Measurements from ENCODE around the gene SUMO2.
"Not testable (repeated sequence)": the region's sequence is repeated elsewhere in the genome, so short reads cannot be mapped to it uniquely, and the experiment has no call there.

SUMO2 gene

GRCh38 chr17:75181608-75182318 lies 996 bp downstream of the SUMO2 start:
- peak; percentile 43 for DNase-seq

DNA sequence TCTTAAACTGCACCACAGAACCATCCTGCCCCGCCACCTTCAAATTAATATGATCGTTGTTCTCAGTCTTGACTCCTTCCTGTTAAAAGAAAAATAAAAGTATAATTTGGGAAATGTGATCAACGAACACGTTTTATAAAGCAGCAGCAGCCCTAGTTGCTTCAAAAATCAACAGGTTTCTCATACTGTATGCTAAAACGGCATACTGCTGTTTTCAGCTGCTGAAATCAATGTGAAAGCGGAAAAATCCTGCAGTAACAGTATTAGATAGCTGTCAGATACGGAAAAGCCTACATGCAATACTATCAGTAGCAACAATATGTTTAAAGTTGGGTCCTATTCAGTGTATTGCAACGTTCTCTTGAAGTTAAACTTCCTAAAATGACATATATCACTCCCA lies 1.6 kb downstream of the SUMO2 start:
- DNase-seq = no peak

DNA sequence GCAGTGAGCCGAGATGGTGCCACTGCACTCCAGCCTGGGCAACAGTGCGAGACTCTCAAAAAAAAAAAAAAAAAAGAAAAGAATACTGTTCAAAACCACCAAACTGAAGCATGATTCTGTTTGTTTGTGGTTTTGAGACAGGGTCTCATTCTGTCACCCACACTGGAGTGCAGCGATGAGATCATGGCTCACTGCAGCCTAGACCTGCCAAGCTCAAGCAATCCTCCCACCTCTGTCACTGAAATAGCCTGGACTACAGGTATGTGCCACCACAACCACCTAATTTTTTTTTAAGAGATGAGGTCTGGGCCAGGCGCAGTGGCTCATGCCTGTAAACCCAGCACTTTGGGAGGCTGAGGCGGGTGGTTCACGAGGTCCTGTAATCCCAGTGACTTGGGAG lies 4.3 kb downstream of the SUMO2 start:
- peak; percentile 17 for DNase-seq

GRCh38 chr17:75176625-75177024 lies 6.1 kb downstream of the SUMO2 start:
- DNase-seq = no peak

DNA sequence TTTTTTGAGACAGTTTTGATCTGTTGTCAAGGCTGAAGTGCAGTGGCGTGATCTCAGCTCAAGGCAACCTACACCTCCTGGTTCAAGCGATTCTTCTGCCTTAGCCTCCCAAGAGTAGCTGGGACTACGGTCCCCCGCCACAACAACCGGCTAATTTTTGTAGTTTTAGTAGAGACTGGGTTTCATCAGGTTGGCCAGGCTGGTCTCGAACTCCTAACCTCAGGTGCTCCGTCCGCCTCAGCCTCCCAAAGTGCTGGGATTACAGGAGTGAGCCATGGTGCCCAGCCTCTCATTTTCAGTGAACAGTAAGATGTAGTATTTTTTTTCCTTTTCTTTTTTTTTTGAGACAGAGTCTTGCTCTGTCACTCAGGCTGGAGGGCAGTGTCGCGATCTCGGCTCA lies 7.8 kb downstream of the SUMO2 start:
- DNase-seq = no peak

GRCh38 chr17:75173526-75173925 lies 9.2 kb downstream of the SUMO2 start:
- no peak for DNase-seq

DNA sequence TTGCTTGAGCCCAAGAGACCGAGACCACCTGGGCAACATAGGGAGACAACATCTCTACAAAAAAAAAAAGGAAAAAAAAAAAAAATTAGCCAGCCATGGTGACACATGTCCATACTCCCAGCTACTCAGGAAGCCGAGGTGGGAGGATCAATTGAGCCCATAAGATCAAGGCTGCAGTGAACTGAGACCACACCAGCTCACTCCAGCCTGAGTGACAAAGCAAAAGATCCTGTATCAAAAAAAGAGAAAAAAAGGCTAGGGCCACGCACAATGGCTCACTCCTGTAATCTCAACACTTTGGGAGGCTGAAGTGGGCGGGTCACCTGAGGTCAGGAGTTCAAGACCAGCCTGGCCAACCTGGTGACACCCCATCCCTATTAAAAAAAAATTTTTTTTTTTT lies 13.8 kb downstream of the SUMO2 start:
- DNase-seq = no peak

DNA sequence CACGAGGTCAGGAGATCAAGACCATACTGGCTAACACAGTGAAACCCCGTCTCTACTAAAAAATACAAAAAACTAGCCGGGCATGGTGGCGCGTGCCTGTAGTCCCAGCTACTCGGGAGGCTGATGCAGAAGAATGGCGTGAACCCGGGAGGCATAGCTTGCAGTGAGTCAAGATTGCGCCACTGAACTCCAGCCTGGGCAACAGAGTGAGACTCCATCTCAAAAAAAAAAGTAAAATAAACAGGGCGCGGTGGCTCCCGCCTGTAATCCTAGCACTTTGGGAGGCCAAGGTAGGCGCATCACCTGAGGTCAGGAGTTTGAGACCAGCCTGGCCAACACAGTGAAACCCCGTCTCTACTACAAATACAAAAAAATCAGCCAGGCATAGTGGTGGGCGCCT lies 18.2 kb downstream of the SUMO2 start:
- not testable (repeated sequence) for DNase-seq

DNA sequence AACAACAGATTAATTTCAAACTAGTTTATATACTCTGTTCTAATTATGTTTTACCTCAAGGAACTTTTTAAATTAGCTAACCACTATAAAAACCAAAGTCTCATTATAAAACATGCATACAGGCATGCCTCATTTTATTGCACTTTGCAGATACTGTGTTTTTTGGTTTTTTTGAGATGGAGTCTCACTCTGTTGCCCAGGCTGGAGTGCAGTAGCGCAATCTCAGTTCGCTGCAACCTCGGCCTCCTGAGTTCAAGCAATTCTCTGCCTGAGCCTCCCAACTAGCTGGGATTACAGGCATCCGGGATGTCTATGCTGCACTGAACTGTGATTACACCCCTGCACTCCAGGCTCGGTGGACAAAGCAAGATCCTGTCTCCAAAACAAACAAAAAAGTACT lies 19.7 kb downstream of the SUMO2 start:
- DNase-seq = no peak

DNA sequence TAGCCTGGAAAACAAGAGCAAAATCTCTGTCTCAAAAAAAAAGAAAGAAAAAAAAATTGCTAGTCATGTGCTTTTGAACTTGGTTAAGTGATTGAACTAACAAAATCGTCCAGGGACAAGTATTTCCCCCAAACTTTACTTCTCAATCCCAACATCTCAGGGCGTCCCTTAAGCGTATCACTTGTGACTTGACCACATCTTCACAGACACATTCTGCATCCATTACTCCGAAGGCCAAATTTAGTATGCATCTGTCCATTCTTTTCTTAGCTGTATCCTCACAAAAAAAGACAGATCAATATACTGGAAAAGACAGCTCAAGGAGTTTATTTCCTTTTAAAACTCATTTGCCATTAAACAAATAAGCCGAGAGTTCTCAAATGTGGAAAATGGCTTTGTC lies 22.5 kb downstream of the SUMO2 start:
- no peak for DNase-seq

DNA sequence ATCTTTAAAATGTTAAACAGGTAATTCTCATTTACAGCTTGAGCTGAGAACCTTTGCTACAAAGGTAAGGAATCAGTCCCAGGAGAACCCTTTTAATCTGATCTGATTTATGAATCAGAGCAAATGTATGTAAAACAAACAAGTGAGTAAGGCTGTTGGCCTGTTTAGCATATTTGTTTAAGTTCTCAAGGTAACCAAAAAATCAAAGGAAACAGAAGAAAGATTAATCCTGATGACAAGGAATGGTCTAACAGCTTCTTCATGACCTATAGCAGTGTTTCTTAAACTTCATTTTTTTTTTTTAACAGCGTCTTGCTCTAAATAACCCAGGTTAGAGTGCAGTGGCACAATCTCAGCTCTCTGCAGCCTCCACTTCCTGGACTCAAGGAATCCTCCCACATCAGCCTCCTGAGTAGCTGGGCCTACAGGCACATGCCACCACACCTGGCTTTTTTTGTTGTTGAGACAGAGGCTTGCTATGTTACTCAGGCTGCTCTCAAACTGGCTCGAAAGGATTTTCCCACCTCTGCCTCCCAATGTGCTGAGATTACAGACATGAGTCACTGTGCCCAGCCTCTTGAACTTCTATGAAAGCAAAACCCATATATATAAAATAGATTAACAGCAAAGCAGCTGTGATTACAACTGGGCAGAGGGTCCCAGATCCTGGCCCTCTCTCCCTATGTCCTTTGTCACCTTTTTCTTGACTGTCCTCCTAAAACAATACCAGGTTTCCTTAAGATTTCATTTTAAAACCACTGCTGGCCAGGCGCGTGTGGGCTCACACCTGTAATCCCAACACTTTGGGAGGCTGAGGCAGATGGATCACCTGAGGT lies 23.3 kb downstream of the SUMO2 start:
- no peak for DNase-seq

- DNase-seq = not testable (repeated sequence)
Measured at GRCh38 chr17:75158480-75158879, 24.3 kb downstream of the SUMO2 start.

DNA sequence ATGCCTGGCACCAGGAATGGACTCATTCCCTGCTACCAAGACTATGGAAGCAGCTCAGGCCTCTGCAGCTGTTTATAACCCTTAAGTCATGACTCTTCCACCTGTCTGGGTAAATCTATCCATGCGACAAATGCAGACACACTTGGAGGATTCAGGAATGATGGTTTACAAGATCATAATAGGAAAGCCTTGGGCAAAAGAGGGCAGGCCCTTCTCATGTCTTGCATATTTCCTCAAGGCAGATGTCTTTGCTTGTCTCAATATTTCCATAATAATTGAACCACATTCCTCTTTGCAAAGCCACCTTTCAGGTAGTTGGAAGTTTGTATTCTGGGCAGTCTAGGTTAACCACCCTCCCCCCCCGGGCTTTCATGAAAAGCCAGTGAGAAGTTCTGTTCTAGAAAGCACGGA lies 27.6 kb downstream of the SUMO2 start:
- DNase-seq = no peak

DNA sequence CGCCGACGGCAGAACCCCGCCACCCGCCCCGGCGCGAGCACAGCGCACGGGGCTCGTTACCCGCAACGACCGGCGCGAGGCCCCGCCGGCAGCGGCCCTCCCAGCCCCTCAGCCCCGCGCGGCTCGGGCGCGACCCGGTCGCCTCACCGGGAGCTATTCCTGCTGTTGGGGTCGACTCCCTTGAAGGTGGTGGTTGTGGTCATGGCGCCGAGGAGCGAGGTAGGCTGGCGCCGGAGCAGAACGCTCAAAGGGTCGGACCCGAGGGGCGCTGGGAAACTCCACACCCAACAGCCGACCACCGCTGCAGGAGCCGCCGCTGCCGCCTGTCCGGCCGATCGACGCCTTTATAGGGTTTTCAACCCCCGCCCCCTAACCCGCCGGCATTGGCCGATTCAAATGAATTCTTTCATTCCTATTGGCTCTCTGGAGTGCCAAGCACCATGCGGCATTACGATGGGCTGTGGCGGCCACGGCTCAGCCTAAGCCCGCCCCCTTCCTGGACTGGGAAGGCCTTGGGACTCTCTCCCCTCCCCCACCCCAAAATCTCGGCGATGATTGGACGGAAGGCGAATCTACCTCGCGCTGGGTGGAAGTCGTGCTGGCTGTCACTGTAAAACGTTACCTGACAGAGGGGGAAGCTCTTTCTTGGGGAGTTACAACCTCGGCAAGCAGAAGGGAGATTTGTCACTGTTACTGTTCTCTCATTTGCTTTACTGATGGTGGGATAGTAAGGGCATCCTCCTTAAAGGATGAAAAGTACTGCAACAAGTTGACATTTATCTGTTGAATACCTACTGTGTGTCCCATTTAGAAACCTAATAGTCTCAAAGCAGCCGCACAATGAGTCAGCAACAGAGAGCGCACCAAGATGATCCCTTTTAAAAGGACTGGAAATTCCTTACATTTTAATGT lies 28.3 kb downstream of the SUMO2 start, which contains the start of gene JPT1:
Gene JPT1, minus strand, starts transcription at position 318 of the 912 bp plus-strand sequence. Its CDS starts 115 bp downstream, at position 203.
- peak; percentile 99 for DNase-seq

GRCh38 chr17:75153780-75154194 lies 29.0 kb downstream of the SUMO2 start:
- no peak for DNase-seq

DNA sequence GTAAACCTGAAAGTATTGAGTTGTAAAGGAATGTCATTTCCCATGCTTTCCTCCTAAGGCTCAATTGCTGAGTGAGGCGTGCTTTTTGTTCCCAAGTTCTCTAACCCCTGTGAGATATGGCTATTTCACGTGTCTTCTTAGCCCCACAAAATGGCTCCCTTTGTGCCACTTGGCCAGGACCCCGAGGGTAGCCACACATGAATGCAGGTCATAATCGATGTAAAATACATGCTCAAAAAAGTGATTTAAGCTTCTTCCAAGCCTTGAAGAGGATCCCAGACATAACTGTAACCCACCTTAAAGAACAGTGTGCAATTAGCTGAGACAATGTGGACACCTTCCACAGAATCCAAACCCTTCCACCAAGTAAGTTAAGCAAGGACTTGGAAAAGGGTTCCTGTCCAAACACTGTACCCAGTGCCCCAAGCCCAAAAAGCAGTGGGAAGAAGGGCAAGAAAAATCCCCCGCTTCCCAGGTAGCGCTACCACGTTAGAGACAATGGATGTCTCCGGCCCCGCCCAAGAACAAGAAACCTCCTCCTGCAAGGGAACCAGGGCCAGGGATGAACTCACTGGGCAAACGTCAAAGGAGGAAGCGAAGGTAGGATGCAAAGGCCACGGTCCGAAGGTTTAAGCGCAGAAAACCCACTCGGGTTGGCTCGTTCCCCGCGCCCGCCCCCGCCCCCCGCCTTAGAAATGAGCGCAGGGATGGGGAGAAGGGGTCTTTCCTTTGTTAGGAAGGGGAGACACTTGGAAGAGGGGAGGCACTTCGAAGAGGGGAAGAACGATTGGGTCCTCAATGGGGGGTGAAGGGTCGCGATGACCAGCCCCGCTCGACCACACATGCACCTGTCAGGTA lies 29.6 kb downstream of the SUMO2 start:
- peak; percentile 23 for DNase-seq

DNA sequence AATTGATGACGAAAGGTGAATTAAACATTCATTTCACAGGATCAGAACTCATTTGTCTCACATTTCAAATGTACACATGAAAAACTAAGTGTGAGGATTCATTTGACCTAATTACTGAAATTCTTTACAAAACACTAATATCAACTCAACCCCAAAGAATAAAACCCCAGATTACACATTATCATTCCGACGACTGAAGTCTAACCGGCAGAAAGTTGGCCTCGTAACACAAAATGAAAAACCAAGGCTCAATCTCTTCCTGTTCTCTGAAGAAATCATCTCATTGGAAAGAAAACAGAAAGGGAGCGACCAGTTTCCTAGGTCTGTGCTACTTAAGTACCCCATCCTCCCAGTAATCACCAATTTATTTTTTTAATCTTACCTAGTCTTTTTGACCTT lies 30.2 kb downstream of the SUMO2 start:
- no peak for DNase-seq

GRCh38 chr17:75151930-75152329 lies 30.8 kb downstream of the SUMO2 start:
- DNase-seq = peak; percentile 12

GRCh38 chr17:75147878-75148546 lies 34.7 kb downstream of the SUMO2 start:
- no peak for DNase-seq

GRCh38 chr17:75146592-75146991 lies 36.2 kb downstream of the SUMO2 start:
- DNase-seq = no peak

GRCh38 chr17:75144816-75145512 lies 37.8 kb downstream of the SUMO2 start:
- no peak for DNase-seq
